BJ (cell line): ENCODE results near the gene FSIP2. TPM values are rescaled to one million over a fixed set of nuclear protein-coding genes. Genes with fewer than 3 reads are reported as not detected.

Experiments used
- CTCF ChIA-PET: fragments of 350-600 bp; formaldehyde crosslinking; extraction: SDS; loops from one replicate; lab custom pipeline; 2021; ENCODE audit warnings: antibody characterized with exemption, inconsistent platforms; lab: Yijun Ruan, JAX
- POLR2A ChIA-PET: fragments of 300-600 bp; sonication (Branson Sonifier 250); formaldehyde crosslinking; extraction: SDS; loops from one replicate; lab custom pipeline; 2021; ENCODE audit warnings: antibody characterized with exemption; lab: Charles Lee
- DNase-seq: peaks from one replicate; pipeline ENCODE4 v3.0.0-alpha.2; 2011; ENCODE audit warnings: low read depth
- H3K27me3 ChIP-seq: 2 replicates; pipeline ENCODE4 v1.6.0; 2011; ENCODE audit warnings: low read length; ENCODE audit not compliant: control insufficient read depth, insufficient read depth
- H3K36me3 ChIP-seq: 2 replicates; pipeline ENCODE4 v1.5.1; 2011; ENCODE audit warnings: low read length; ENCODE audit not compliant: control insufficient read depth, insufficient read depth
- H3K4me3 ChIP-seq: 2 replicates; pipeline ENCODE4 v1.5.1; 2011; ENCODE audit warnings: low read depth, mild to moderate bottlenecking, control low read depth, low read length
- polyA plus RNA-seq: library from polyadenylated mRNA; depleted of rRNA; stranded (reverse); fragments of >200 nt; gene quantifications from 2 replicates; pipeline ENCODE4 v1.2.3, GENCODE V29; 2011
- TF ChIP-seq, protein P1 (sequence below): IDR thresholded peaks from 2 replicates; pipeline ENCODE4 v1.5.1; 2011; ENCODE audit warnings: low read depth, mild to moderate bottlenecking, control low read depth, inconsistent platforms, low read length, moderate library complexity; ENCODE audit not compliant: insufficient read depth

FSIP2 gene
- polyA plus RNA-seq, 1 experiment, result 0.17 TPM

GRCh38 chr2:185811580-185811979 lies 73.0 kb downstream of the FSIP2 start:
- no peak for DNase-seq
- ChIA-PET CTCF (no interaction called here), POLR2A (no interaction called here)
- no peaks in the 10 kb centered on the region for H3K36me3 ChIP-seq
- H3K4me3 ChIP-seq, result no peak overlapping the region
- H3K27me3 ChIP-seq, result no peaks in the 10 kb centered on the region
- TF ChIP-seq, protein P1, sequence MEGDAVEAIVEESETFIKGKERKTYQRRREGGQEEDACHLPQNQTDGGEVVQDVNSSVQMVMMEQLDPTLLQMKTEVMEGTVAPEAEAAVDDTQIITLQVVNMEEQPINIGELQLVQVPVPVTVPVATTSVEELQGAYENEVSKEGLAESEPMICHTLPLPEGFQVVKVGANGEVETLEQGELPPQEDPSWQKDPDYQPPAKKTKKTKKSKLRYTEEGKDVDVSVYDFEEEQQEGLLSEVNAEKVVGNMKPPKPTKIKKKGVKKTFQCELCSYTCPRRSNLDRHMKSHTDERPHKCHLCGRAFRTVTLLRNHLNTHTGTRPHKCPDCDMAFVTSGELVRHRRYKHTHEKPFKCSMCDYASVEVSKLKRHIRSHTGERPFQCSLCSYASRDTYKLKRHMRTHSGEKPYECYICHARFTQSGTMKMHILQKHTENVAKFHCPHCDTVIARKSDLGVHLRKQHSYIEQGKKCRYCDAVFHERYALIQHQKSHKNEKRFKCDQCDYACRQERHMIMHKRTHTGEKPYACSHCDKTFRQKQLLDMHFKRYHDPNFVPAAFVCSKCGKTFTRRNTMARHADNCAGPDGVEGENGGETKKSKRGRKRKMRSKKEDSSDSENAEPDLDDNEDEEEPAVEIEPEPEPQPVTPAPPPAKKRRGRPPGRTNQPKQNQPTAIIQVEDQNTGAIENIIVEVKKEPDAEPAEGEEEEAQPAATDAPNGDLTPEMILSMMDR, result no peak

- POLR2A ChIA-PET, result no interaction called here
Observed at GRCh38 chr2:185813707-185814106, 75.1 kb downstream of the FSIP2 start.

GRCh38 chr2:185817991-185818390 lies 79.4 kb downstream of the FSIP2 start:
- ChIA-PET CTCF (no interaction called here), POLR2A (no interaction called here)
- H3K27me3 ChIP-seq, result no peaks in the 10 kb centered on the region
- no peaks in the 10 kb centered on the region for H3K36me3 ChIP-seq
- TF ChIP-seq, protein P1, result no peak
- H3K4me3 ChIP-seq, result no peak overlapping the region
- DNase-seq, result no peak

More at GRCh38 chr2:185813707-185814106, 75.1 kb downstream of the FSIP2 start:
- H3K4me3 ChIP-seq, result no peak overlapping the region
- CTCF ChIA-PET, result interaction anchor here (1.3 kb wide), 1 partner anchor 12 kb away, joined by 3 read pairs; no protein-coding TSS in a partner anchor
- TF ChIP-seq, protein P1, result no peak
- no peaks in the 10 kb centered on the region for H3K36me3 ChIP-seq
- H3K27me3 ChIP-seq, result no peaks in the 10 kb centered on the region
- no peak for DNase-seq

GRCh38 chr2:185821467-185821866 lies 82.9 kb downstream of the FSIP2 start:
- ChIA-PET POLR2A (no interaction called here), CTCF (no interaction called here)
- Histone ChIP-seq H3K4me3 (no peak overlapping the region), H3K27me3 (no peaks in the 10 kb centered on the region), H3K36me3 (no peaks in the 10 kb centered on the region)
- no peak for DNase-seq
- TF ChIP-seq, protein P1, result no peak

GRCh38 chr2:185823773-185824172 lies 85.2 kb downstream of the FSIP2 start:
- H3K4me3 ChIP-seq, result no peak overlapping the region
- H3K27me3 ChIP-seq, result no peaks in the 10 kb centered on the region
- ChIA-PET POLR2A (no interaction called here), CTCF (no interaction called here)
- no peaks in the 10 kb centered on the region for H3K36me3 ChIP-seq
- no peak for DNase-seq
- TF ChIP-seq, protein P1, result no peak
